ENCODE measurements around the gene COMMD1.
"Not testable (repeated sequence)": the region's sequence is repeated elsewhere in the genome, so short reads cannot be mapped to it uniquely, and the experiment has no call there.

Gene COMMD1

DNA sequence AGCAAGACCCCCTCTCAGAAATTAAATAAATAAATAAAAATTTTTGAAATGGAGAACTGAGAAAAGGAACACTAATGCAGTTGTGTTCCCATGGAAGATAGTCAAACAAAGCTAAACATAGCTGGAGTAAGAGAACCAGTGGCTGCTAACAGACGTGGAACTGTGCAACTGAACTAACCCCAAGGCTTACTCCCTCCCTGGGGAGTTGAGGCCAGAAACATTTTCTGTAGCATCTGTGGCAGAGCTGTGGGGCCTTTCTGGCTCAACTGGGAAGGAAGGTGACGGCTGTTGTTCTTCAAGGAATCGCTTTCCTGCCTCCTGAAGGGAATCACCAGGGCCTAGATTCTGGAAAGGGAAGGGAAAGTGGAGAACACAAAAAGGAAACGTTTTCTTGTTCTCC is 236.6 kb downstream of the COMMD1 start:
- H3K27ac Mint-ChIP-seq, result no peak overlapping the region
- no peaks in the 10 kb centered on the region for H3K27me3 Mint-ChIP-seq (ENCODE audit: low read depth)
- H3K9me3 Mint-ChIP-seq, result no peaks in the 10 kb centered on the region
- no peak overlapping the region for H3K4me3 Mint-ChIP-seq
- peaks cover 6% of the 10 kb centered on the region for H3K4me1 Mint-ChIP-seq
- TF ChIP-seq, protein P1, sequence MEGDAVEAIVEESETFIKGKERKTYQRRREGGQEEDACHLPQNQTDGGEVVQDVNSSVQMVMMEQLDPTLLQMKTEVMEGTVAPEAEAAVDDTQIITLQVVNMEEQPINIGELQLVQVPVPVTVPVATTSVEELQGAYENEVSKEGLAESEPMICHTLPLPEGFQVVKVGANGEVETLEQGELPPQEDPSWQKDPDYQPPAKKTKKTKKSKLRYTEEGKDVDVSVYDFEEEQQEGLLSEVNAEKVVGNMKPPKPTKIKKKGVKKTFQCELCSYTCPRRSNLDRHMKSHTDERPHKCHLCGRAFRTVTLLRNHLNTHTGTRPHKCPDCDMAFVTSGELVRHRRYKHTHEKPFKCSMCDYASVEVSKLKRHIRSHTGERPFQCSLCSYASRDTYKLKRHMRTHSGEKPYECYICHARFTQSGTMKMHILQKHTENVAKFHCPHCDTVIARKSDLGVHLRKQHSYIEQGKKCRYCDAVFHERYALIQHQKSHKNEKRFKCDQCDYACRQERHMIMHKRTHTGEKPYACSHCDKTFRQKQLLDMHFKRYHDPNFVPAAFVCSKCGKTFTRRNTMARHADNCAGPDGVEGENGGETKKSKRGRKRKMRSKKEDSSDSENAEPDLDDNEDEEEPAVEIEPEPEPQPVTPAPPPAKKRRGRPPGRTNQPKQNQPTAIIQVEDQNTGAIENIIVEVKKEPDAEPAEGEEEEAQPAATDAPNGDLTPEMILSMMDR (IDR thresholded peaks at IDR 0.05; ENCODE audit: unreplicated experiment in 3 of 3), result no peak
- H3K36me3 Mint-ChIP-seq (ENCODE audit: low read depth), result peaks cover 5% of the 10 kb centered on the region

DNA sequence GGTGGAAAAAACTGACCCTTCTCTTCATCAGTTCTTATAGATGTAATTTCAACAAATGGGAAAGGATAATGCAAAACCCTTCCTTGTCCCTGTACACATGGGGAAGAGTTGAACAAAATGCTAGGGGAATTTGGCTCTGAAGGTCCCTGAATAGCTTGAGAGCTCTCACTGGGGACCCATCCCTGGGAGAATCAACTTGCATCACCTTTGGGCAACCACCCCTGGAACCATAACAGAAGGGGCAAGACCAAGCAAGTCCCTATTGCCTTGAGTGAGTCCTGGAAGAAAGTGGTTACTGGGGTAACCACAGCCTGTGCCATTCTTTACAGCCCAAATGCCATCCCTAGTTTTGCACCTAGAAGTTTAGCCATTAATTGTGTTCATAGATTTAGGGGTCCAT is 238.2 kb downstream of the COMMD1 start:
- Mint-ChIP-seq H3K9me3 (no peaks in the 10 kb centered on the region), H3K36me3 (ENCODE audit: low read depth) (peaks cover 5% of the 10 kb centered on the region), H3K27ac (no peak overlapping the region), H3K27me3 (ENCODE audit: low read depth) (no peaks in the 10 kb centered on the region), H3K4me3 (no peak overlapping the region), H3K4me1 (no peaks in the 10 kb centered on the region)
- TF ChIP-seq, protein P1 (IDR thresholded peaks at IDR 0.05; ENCODE audit: unreplicated experiment in 3 of 3), result no peak

DNA sequence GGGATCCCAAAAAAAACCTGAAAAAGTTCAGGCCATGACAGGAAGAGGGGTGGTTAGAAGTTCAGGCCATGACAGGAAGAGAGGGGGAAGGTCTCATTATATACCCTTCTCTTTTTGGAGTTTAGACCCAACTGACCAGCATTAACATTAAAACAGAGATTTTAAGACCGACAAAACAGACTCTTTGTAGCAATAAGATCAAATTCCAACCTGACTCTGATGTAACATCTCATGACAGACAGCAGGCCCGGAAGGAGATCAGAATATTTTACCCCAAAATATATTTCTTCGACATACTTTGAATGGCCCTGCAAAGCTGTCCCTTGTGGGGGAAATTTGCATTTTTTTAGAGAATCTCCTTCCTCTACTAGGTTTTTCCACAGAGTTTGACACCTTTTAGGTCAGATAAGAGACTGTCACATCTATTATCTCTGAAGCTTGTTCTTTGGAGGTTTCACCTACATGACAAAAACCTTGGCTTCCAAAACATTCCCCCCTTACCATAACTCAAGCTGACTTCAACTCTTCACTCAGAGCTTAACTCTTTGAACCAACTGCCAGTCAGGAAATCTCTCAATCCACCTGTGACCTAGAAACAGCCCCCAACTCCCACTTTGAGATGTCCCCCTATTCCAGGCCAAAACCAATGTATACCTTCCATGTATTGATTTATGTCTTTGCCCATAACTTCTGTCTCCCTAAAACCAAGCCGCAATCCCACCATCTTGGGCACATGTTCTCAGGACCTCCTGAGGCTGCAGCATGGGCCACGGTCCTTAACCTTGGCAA is 239.4 kb downstream of the COMMD1 start:
- Mint-ChIP-seq H3K36me3 (ENCODE audit: low read depth) (peaks cover 5% of the 10 kb centered on the region), H3K9me3 (no peaks in the 10 kb centered on the region), H3K4me3 (no peak overlapping the region), H3K4me1 (no peaks in the 10 kb centered on the region), H3K27me3 (ENCODE audit: low read depth) (no peaks in the 10 kb centered on the region), H3K27ac (no peak overlapping the region)
- TF ChIP-seq, protein P1 (IDR thresholded peaks at IDR 0.05; ENCODE audit: unreplicated experiment in 3 of 3), result no peak

DNA sequence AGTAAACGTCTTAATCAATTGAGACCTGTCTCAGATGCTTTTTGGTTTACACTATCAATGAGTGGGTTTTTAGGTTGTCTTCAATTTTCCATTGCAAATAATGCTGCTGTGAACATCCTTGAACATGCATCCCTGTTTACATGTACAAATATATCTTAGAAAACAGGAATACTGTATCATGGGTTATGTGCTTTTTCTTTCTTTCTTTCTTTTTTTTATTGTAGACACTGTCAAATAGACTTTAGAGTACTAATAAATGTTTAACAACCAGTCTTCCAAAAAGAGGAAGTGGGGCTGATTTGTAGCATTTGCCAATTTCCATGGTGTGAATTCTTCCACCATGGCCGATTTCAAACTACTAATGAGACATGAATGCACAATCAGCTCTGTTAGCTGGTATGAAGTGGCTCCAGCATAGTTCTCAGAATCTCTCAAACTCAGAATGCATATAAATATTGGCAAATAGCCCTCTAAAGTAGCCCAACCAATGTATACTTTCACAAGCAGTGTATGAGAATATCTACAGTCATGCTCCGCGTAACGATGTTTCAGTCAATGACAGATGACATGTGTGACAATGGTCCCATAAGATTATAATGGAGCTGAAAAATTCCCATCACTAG is 240.1 kb downstream of the COMMD1 start:
- H3K9me3 Mint-ChIP-seq, result no peaks in the 10 kb centered on the region
- peaks cover 5% of the 10 kb centered on the region for H3K36me3 Mint-ChIP-seq (ENCODE audit: low read depth)
- TF ChIP-seq, protein P1 (IDR thresholded peaks at IDR 0.05; ENCODE audit: unreplicated experiment in 3 of 3), result no peak
- no peaks in the 10 kb centered on the region for H3K4me1 Mint-ChIP-seq
- H3K4me3 Mint-ChIP-seq, result no peak overlapping the region
- no peaks in the 10 kb centered on the region for H3K27me3 Mint-ChIP-seq (ENCODE audit: low read depth)
- H3K27ac Mint-ChIP-seq, result no peak overlapping the region

DNA sequence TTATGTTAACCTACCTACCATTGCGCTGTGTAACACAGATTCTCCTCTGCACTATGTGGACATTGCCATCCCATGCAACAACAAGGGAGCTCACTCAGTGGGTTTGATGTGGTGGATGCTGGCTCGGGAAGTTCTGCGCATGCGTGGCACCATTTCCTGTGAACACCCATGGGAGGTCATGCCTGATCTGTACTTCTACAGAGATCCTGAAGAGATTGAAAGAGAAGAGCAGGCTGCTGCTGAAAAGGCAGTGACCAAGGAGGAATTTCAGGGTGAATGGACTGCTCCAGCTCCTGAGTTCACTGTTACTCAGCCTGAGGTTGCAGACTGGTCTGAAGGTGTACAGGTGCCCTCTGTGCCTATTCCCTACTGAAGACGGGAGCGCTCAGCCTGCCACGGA is 241.3 kb downstream of the COMMD1 start:
- H3K9me3 Mint-ChIP-seq; H3K27me3 Mint-ChIP-seq (ENCODE audit: low read depth); H3K4me3 Mint-ChIP-seq; H3K36me3 Mint-ChIP-seq (ENCODE audit: low read depth); H3K27ac Mint-ChIP-seq; H3K4me1 Mint-ChIP-seq: not testable (repeated sequence)

DNA sequence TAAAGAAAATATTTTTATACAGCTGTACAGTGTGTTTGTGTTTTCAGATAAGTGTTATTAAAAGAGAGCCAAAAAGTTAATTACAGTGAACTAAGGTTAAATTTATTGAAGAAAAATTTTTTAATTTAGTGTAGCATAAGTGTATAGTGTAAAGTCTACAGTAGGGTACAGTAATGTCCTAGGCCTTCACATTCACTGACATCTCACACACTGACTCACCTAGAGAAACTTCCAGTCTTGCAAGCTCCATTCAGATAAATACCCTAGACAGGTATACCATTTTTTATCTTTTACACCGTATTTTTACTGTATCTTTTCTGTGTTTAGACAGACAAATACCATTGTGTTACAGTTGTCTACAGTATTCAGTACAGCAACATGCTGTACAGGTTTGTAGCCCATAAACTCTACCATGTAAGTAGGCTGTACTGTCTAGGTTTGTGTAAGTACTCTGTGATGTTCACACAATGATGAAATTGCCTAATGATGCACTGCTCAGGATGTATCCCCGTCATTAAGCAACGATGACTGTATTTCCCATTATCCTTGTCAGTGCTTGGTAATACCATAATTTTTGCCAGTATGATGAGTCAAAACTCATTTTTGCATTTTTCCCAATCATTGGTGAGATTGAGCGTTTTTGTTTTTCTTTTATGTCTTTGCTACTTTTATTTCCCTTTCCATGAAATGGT is 242.3 kb downstream of the COMMD1 start:
- H3K27ac Mint-ChIP-seq, result no peak overlapping the region
- TF ChIP-seq, protein P1 (IDR thresholded peaks at IDR 0.05; ENCODE audit: unreplicated experiment in 3 of 3), result no peak
- H3K4me1 Mint-ChIP-seq, result no peaks in the 10 kb centered on the region
- H3K4me3 Mint-ChIP-seq, result no peak overlapping the region
- H3K27me3 Mint-ChIP-seq (ENCODE audit: low read depth), result no peaks in the 10 kb centered on the region
- peaks cover 5% of the 10 kb centered on the region for H3K36me3 Mint-ChIP-seq (ENCODE audit: low read depth)
- peaks cover 4% of the 10 kb centered on the region for H3K9me3 Mint-ChIP-seq
